Ramos (cell line): ENCODE data around the gene SLC30A2.

Experiments
- in situ Hi-C: fragments of 300-500 bp; cut with MboI; formaldehyde crosslinking; loops from one replicate; pipeline ENCODE4 v1.14.3; 2022; ENCODE audit warnings: low sequenced_read_pairs; ENCODE audit not compliant: unreplicated experiment

SLC30A2 gene

GRCh38 chr1:26044414-26044813 lies 1.5 kb downstream of the SLC30A2 start:
- in situ Hi-C loops = no loop called here

- in situ Hi-C loops = no loop called here
Observed at GRCh38 chr1:26043765-26044164, 2.2 kb downstream of the SLC30A2 start.

GRCh38 chr1:26041978-26042377 lies 3.9 kb downstream of the SLC30A2 start:
- in situ Hi-C loops = no loop called here

GRCh38 chr1:26041401-26041800 lies 4.5 kb downstream of the SLC30A2 start:
- in situ Hi-C loops = no loop called here

- in situ Hi-C loops = no loop called here
Observed at GRCh38 chr1:26038904-26039303, 7.0 kb downstream of the SLC30A2 start.

GRCh38 chr1:26038477-26038876 lies 7.4 kb downstream of the SLC30A2 start:
- in situ Hi-C loops = no loop called here

- in situ Hi-C loops = no loop called here
Observed at GRCh38 chr1:26037904-26038303, 8.0 kb downstream of the SLC30A2 start.

- in situ Hi-C loops = no loop called here
Observed at GRCh38 chr1:26036756-26037281, 9.1 kb downstream of the SLC30A2 start.

GRCh38 chr1:26035959-26036755 lies 9.8 kb downstream of the SLC30A2 start:
- in situ Hi-C loops = no loop called here

GRCh38 chr1:26035203-26035958 lies 10.5 kb downstream of the SLC30A2 start:
- in situ Hi-C loops = no loop called here

GRCh38 chr1:26034504-26035202 lies 11.3 kb downstream of the SLC30A2 start:
- in situ Hi-C loops = no loop called here

GRCh38 chr1:26032656-26033357 lies 13.1 kb downstream of the SLC30A2 start:
- in situ Hi-C loops = no loop called here

GRCh38 chr1:26031611-26032220 lies 14.2 kb downstream of the SLC30A2 start:
- in situ Hi-C loops = no loop called here

GRCh38 chr1:26031196-26031595 lies 14.7 kb downstream of the SLC30A2 start:
- in situ Hi-C loops = no loop called here

- in situ Hi-C loops = no loop called here
Observed at GRCh38 chr1:26029864-26030481, 15.9 kb downstream of the SLC30A2 start.

GRCh38 chr1:26029054-26029863 lies 16.7 kb downstream of the SLC30A2 start:
- in situ Hi-C loops = no loop called here

- in situ Hi-C loops = no loop called here
Observed at GRCh38 chr1:26028490-26028980, 17.4 kb downstream of the SLC30A2 start.

GRCh38 chr1:26027716-26028489 lies 18.0 kb downstream of the SLC30A2 start:
- in situ Hi-C loops = no loop called here
